Esophagus mucosa (tissue), 1 donor: ENCODE data around the gene TRIM4. TPM values are rescaled to one million over a fixed set of nuclear protein-coding genes. Genes with fewer than 3 reads are reported as not detected.
"Not testable (repeated sequence)": the region's sequence is repeated elsewhere in the genome, so short reads cannot be mapped to it uniquely, and the experiment has no call there.

Experiments used
- ATAC-seq: fragments of 200-7000 bp; cut with Tn5 transposase; one replicate; pipeline ENCODE4 v1.9.1; 2020
- total RNA-seq: library from RNA; stranded (reverse); gene quantifications from one replicate; pipeline ENCODE4 v1.2.4, GENCODE V29; 2023
- donor health status: DM: yes; HTN: yes; CAD: no.

TRIM4 gene, protein sequence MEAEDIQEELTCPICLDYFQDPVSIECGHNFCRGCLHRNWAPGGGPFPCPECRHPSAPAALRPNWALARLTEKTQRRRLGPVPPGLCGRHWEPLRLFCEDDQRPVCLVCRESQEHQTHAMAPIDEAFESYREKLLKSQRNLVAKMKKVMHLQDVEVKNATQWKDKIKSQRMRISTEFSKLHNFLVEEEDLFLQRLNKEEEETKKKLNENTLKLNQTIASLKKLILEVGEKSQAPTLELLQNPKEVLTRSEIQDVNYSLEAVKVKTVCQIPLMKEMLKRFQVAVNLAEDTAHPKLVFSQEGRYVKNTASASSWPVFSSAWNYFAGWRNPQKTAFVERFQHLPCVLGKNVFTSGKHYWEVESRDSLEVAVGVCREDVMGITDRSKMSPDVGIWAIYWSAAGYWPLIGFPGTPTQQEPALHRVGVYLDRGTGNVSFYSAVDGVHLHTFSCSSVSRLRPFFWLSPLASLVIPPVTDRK
- total RNA-seq, result 13.9 TPM

DNA sequence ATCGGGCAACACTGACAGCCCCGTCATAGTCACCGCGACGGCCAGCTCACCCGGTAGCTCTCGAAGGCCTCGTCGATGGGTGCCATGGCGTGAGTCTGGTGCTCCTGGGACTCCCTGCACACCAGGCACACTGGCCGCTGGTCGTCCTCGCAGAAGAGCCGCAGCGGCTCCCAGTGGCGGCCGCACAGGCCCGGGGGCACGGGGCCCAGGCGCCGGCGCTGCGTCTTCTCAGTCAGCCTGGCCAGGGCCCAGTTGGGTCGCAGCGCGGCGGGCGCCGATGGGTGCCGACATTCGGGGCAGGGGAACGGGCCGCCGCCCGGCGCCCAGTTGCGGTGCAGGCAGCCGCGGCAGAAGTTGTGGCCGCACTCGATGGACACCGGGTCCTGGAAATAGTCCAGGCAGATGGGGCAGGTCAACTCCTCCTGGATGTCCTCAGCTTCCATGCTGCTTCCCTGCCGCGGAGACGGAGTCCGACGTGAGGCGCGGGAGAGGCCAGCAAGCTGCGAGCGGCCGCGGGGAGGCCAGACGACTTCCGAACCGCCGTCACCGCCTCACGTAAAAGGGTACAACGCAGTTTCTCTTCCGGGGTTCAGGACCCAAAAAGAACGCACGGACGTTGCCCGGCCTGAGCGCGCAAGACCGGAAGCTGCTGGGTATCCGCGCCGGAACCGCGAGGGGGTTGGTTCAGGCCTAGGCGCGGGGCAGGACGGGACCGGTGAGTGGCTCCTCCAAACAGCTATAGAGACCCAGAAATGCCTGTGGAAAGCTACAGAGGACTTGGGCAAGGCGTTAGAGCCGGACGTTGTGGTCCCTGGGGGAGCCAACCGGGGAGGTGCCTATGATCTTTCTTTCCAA is at the start of gene TRIM4:
Gene TRIM4 (minus strand): TSS at position 572 of the 855 bp plus-strand sequence. CDS start 129 bp downstream, at position 443.
- ATAC-seq, result peak; percentile 99

DNA sequence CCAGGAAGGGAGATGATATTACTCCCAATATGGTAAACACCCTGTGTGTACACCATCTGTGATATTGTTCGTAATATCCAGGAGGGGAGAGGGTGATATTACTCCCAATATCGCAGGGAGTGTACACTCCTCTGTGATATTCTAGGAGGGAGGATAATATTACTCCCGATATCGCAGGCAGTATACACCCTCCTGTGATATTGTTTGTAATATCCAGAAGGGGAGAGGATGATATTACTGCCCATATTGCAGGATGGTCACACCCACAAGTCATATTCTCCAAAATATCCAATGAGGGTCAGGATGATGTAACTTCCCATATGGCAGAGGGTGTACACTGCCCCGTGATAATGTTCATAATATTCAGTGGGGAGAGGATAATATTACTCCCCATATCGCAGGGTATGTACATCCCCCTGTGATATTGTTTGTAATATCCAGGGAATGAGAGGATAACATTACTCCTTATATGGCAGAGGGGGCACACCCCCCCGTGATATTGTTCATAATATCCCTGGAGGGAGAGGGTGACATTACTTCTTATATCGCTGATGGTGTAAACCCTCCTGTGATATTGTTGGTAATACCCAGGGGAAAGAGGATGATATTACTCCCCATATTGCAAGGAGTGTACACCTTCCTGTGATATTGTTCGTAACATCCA is 39.4 kb upstream of the TRIM4 start:
- ATAC-seq, result no peak

DNA sequence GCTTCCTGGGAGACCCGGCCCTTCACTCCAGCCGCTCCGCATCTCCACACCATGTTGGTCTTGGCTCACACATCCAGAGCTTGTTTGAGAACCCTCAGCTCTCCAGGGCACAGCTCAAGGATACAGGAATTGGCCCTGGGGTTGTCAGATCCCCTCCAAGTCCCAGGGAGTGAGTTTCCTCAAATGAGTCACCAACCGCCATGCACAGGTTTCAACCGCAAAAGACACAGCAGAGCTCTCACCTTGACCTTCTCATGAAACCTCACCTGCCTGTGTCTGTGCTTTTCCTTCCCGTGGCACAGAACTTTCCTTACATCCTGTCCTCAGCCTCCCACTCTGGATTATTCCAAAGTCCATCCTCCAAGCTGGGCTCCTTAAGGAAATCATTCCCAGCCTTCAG is 35.9 kb upstream of the TRIM4 start:
- peak; percentile 66 for ATAC-seq

DNA sequence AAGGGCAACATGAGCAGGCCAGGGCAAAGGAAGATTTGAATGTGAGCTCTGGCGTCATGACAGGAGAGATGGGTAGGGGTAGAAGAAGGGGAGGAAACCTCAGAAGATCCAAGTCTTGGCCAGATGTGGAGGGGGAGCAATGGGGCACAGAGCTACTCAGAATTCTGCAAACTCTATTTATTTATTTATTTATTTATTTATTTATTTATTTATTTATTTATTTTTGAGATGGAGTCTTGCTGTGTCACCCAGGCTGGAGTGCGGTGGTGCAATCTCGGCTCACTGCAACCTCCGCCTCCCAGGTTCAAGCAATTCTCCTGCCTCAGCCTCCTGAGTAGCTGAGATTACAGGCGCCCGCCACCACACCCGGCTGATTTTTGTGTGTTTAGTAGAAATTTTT is 35.3 kb upstream of the TRIM4 start:
- not testable (repeated sequence) for ATAC-seq

DNA sequence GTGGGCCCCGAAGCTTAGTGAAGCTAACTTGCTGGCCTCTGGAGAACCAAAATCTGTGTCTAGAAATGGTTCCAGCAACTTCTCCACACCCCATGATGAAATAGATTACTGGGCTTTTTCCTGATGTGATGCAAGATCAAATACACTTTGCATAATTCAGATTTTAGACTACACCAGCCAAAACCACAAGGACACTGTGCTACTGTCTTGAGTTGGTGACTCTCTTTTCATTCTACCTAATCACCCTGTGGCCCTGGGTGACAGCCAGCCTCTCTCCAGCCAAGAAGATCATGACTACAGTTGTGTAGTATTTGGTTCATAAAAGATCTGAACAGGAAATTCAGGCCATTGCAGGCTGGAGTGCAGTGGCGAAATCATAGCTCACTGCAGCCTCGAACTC is 34.3 kb upstream of the TRIM4 start:
- ATAC-seq, result peak; percentile 97

DNA sequence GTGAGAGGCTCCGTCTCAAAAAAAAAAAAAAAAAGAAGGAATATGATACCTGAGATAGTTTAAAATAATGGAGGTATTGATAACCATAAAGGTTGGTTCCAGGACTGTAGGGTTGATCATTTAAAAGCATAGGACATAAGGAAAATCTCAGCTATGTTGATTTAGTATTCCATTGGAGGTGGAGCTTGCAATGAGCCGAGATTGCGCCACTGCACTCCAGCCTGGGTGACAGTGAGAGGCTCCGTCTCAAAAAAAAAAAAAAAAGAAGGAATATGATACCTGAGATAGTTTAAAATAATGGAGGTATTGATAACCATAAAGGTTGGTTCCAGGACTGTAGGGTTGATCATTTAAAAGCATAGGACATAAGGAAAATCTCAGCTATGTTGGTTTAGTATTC is 33.3 kb upstream of the TRIM4 start:
- not testable (repeated sequence) for ATAC-seq

DNA sequence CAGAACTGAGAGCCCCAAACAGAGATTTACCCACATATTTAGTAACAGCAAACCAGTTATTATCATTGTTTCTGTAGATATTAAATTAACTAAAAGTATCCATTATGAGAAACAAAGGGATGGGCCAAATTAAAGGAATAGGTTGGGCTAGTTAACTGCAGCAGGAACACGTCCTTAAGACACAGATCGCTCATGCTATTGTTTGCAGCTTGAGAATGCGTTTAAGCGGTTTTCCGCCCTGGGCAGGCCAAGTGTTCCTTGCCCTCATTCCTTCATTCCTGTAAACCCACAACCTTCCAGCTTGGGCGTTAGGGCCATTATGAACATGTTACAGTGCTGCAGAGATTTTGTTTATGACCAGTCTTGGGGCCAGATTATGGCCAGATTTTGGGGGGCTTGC is 31.5 kb upstream of the TRIM4 start:
- ATAC-seq, result not testable (repeated sequence)

DNA sequence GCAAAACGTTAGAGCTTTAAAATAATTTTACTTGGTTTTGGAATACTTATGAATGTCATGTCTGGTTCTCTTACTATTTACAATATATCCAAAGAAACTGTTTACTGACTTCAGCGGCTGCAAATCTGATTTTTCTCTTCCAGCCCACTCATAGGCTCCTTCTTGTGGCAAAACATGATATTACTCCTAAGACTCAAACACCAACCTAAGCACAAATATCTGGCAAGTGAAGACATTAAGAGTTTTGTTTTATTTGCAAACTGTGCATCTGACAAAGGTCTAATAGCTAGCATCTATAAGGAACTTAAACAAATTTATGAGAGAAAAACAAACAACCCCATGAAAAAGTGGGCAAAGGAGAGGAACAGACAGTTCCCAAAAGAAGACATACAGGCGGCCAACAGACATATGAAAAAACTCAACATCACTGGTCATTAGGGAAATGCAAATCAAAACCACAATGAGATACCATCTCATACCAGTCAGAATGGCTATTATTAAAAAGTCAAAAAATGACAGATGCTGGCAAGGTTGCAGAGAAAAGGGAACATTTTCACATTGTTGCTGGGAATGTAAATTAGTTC is 30.4 kb upstream of the TRIM4 start:
- no peak for ATAC-seq

DNA sequence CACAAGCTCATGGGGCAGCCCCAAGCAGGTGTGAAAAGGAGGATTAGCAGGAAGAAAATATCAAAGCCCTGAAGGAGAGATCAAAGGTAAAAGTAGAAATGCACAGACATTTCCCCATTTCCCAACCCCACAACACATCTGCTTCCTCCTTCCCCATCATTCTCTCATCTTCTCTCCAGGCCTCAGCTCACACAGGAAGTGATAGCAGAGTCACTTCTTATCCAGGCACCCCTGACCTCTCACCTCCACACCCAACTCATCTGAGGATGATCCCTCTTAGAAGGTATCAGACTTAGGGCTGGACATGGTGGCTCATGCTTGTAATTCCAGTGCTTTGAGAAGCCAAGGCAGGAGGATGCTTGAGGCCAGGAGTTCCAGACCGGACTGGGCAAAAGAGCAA is 28.3 kb upstream of the TRIM4 start:
- ATAC-seq, result no peak

DNA sequence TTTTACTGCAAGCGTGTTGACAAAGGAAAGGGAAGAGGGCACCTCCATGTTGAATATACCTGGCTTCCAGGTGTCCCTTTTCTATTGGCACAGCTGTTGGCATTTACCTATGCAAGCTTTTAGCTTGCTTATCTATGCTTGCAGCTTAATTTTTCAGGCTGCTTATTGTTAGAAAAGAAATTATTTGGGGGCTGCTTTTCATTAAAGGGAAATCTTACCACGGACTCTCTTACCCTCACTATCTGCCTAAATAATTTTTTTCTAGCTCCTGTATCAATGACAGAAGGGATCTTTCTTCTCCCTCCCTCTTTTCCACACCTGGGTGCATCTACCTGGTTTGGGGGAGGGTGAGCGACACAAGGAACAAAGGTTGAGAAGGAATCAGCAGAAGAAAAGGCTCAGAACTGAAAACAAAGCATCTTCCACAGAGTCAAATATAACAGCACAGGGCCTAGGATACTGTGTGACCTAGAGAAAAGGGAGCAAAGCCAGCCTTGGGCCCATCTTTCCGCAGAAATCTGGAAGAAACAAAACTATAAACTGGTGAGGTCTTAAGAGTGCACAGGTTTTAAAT is 25.3 kb upstream of the TRIM4 start:
- no peak for ATAC-seq

DNA sequence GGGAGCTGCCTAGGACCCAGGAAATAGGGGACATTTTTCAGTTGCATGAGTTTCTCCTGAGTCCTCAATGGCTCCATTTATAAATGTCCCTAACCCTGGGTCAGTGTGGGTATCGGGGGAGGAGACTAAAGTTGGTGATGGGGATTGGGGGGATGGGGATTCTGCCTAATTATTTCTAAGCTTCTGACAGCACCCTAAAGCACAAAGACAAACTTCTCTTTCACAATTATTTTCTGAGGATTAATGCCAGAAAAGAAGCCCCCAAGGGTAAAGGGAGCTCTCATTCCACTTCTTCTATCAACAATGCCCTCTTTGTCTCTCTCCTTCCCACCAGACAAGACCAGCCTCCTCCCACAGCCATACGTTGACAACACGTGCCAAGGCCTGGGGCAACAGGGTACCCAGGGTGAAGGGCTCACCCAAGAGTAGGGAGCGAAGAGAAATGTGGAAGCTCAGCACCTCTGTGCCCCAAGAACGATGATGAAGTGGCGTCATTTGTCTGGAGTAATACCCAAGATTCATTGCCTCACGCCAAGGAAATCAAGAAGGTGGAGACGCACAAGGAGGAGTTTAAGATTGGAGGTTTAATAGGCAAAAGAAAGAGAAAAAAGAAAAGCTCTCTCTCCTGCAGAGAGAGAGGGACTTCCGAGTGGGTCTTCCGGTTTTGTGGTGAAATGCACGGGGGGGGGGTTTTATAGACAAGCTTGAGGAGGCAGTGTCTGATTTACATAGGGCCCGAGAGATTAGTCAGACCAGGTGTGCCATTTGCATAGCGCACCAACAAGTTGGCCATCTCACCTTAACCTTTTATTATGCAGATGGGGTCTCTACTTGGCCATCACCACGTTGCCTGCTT is 24.5 kb upstream of the TRIM4 start:
- ATAC-seq, result no peak

DNA sequence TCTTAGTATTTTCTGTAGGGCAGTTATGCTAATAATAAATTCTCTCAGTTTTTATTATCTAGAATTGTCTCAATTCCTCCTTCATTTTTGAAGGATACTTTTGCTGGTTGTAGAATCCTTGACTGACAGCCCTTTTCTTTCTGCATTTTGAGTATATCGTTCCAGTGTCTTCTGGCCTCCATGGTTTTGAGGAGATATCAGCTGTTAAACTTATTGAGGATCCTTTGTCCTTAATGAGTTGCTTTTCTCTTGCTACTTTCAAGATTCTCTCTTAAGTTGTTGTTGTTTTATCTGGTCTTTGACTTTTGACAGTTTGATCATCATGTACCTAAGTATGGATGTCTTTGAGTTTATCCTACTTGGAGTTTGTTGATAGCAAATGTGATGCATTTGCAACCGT is 19.0 kb upstream of the TRIM4 start:
- no peak for ATAC-seq

DNA sequence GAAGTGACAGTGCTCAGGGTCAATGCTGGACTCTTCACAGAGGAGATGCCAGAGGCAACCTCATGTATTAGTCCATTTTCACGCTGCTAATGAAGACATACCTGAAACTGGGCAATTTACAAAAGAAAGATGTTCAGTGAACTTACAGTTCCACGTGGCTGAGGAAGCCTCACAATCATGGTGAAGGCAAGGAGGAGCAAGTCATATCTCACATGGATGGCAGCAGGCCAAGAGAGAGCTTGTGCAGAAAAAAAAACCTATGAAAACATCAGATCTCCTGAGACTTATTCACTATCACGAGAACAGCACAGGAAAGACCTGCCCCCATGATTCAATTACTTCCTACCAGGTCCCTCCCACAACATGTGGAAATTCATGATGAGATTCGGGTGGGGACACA is 15.7 kb upstream of the TRIM4 start:
- not testable (repeated sequence) for ATAC-seq

DNA sequence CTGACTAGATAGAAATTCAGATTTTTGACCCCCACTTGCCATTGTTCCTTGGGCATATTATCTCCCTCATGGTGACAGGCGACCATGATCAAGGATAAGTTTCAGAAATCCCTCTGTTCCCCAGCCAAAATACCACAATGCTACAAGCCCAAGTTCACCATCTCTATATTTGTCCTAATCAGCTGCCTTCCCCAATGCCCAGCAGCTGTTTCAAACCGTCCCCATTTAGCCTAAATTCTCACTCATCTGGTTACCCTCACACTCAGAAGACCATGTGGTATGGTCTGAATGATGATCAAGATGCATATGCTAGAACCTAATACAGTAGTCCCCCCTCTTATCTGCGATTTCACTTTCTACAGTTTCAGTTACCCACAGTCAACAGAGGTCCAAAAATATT is 11.0 kb upstream of the TRIM4 start:
- ATAC-seq, result no peak

DNA sequence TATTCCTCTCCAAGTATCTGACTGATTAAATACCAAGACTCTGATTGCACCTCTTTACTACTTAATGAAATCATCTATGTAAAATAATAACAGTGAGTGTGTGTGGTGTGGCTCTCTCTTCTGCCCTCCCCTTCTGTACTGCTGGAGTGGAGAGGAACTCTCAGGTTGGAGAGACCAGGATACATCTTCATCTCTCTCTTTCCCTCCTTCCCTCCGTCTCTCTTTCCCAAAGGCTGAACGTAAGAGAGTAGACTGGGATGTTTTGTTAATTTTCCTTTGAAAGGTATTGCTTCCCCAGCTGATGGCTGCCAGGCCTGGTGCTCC is 10.4 kb upstream of the TRIM4 start:
- ATAC-seq, result no peak

DNA sequence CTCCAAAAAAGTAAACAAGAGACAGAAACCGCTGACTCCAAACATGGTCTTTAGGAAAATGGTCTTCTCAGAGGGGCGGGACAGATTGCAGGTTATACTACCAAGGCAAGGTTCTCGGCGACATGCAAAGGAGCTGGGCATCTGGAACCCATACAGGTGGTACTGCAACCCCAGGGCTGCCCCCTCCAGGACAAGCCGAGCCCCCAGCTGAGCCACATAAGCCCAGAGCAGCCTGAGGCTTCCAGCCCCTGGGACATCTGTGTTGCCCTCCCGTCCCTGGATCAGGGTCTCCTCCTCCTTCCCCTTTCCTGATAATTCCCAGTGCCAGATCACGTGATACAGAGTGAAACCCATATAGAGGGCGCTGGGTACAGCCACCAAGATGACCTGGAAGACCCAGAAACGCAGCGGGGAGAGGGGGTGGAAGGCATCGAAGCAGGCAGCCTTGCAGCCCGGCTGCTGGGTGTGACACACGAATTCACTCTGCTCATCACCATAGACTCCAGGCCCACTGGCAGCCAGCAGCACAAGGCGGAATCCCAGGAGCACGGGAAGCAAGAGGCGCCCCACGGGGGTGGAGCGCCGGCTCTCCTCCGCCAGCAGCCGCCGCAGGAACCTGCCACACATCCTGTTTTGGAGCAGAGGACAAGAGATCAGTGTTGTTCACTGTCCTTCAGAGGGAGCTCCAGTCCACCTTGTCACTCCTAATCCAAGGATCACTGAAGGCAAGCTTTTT is 9.8 kb upstream of the TRIM4 start, which contains the start of gene GJC3:
Gene GJC3 (minus strand): TSS at position 627 of the 736 bp plus-strand sequence. CDS start 0 bp downstream, at position 627.
- ATAC-seq, result peak; percentile 79

DNA sequence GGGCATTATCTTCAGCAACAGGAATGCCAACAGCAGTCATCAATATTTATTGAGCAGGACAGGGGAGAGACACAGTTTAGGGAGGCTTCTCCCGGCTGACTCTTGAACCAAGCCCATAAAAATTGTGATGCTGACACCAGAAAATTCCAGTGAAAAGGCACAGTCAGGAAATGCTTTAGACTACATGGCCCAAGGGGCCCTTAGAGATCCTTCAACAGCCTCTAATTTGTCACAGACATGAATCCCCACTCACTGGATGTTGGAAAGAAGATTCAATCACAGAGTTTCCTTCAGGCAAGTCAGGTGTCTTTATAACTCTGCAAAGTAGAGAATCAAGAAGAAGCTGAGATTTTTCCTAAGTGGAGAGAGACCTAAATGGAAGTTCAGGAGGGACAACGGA is 8.9 kb upstream of the TRIM4 start:
- ATAC-seq, result no peak

DNA sequence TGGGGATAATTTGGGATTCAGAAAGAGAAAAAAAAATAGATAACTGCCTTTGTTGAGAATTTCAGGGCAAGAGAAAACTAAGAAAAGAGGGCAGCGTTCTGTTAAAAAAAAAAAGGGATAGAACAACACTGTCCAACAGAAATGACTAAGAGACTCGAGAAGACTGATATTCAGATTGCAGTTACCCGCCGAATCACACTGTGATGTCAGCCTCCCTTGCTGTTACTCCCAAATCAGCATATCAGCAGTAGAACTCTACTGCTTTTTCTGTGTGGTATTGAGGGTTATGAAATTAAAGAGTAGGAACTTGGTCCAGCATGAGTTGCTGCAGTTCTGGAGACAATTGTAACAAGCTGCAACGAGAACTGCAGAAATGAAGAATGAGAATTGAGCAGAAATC is 8.2 kb upstream of the TRIM4 start:
- ATAC-seq, result no peak

DNA sequence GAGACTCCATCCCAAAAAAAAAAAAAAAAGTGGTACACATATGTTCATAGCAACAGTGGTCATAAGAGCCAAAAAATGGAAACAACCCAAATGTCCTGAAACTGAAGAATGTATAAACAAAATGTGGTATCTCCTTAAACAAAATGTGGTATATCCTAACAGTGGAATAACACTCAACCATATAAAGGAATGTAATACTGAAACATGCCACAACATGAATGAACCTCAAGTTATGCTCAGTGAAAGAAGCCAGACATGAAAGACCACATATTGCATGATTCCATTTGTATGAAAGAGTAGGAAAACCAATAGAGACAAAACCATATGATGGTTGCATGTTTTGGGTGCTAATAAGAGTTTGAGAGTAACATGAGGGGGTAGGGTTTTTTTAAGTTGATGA is 7.0 kb upstream of the TRIM4 start:
- ATAC-seq, result peak; percentile 56

DNA sequence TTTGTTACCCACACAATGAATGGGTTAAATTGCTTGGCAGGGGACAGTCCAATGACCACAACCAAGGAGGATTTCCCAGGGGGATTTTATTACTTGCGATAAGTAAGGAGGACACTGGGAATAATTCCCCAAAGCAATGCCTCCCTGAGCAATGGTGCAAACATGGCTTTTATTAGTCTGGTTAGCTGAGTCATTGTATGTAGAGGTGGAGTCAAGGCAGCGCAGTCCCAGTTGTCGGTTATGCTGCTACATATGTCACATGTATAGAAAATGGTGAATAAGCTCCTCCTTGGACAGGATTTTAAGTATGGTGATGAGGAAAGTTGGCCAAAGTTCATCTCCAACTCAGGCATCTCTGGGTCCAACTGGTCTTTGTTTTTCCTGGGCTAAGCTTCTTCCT is 3.9 kb upstream of the TRIM4 start:
- no peak for ATAC-seq

DNA sequence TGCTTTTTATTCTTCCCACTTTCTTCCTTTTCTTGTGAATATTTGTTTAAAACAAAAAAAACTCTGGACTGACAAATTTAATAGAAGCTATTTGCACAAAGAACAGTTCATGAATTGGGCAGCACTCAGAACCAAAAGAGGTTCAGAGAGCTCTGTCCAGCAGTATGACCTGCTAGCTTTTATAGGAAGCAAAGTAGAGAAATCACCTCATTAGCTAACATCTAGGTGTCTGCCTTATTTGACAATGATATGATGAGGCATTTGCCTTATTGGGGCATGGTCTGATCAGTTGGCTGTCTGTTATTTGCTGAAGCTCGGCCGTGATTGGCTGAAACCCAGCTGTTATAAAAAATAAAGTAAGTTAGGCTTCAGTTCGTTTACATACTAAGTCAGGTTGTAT is 819 bp upstream of the TRIM4 start:
- ATAC-seq, result no peak
